Measurements from ENCODE around the gene PCDH15.

The PCDH15 gene

DNA sequence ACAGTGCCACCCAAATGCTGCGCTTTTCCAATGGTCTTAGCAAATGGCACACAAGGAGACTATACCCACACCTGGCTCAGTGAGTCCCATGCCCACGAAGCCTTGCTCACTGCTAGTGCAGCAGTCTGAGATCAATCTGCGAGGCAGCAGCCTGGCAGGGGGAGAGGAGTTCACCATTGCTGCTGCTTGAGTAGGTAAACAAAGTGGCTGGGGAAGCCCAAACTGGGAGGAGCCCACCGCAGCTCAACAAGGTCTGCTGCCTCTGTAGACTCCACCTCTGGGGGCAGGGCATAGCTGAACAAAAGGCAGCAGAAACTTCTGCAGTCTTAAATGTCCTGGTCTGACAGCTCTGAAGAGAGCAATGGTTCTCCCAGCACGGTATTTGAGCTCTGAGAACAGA lies 891.2 kb downstream of the PCDH15 start:
- no peaks in the 10 kb centered on the region for H3K27me3 ChIP-seq (replicated peaks; ENCODE audit: control insufficient read depth, insufficient read depth, low read length)
- no peak overlapping the region for H3K4me3 ChIP-seq (replicated peaks; ENCODE audit: low read depth, low read length)
- no peaks in the 10 kb centered on the region for H3K36me3 ChIP-seq (ENCODE audit: control insufficient read depth, insufficient read depth, low read length)
- no peak for DNase-seq (ENCODE audit: extremely low read depth, insufficient read length)
- TF ChIP-seq, protein P1, sequence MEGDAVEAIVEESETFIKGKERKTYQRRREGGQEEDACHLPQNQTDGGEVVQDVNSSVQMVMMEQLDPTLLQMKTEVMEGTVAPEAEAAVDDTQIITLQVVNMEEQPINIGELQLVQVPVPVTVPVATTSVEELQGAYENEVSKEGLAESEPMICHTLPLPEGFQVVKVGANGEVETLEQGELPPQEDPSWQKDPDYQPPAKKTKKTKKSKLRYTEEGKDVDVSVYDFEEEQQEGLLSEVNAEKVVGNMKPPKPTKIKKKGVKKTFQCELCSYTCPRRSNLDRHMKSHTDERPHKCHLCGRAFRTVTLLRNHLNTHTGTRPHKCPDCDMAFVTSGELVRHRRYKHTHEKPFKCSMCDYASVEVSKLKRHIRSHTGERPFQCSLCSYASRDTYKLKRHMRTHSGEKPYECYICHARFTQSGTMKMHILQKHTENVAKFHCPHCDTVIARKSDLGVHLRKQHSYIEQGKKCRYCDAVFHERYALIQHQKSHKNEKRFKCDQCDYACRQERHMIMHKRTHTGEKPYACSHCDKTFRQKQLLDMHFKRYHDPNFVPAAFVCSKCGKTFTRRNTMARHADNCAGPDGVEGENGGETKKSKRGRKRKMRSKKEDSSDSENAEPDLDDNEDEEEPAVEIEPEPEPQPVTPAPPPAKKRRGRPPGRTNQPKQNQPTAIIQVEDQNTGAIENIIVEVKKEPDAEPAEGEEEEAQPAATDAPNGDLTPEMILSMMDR (IDR thresholded peaks at IDR 0.05; ENCODE audit: insufficient read depth, low read length, poor library complexity, severe bottlenecking), result no peak

DNA sequence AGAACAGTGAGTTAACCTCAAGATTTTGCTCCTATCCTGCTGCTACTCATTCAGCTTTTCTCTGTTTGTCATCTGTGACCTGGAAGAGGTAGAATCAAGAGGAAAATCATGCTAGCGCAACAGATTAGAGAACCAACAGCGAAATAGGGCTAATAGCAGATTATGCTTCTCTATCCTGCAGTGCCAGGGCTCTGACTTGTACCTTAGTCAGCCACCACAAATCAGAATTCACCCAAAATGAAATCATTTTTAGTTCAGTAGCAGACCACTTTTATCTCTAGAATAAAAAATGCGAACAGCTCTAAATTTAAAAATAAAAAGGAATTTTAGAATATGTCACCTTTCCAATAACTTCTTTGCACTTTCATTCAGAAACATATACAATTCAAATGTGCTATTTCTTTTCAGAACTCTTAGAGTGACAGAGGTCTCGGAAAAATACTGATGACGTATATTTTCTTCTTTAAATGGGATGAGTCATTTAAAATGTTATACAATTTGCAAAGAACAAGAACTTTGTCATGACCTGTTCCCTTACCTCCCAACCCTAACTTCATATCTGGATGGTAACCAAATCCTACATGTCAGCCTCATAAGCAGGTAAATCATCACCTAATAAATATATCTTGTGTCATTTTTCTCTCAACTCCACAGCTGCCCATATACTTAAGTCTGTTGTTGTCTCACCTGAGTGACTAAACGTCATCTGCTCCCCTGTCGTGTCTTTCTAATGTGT lies 896.4 kb downstream of the PCDH15 start:
- DNase-seq (ENCODE audit: extremely low read depth, insufficient read length), result no peak
- Histone ChIP-seq H3K27me3 (replicated peaks; ENCODE audit: control insufficient read depth, insufficient read depth, low read length) (no peaks in the 10 kb centered on the region), H3K4me3 (replicated peaks; ENCODE audit: low read depth, low read length) (no peak overlapping the region), H3K36me3 (ENCODE audit: control insufficient read depth, insufficient read depth, low read length) (no peaks in the 10 kb centered on the region)
- TF ChIP-seq, protein P1 (IDR thresholded peaks at IDR 0.05; ENCODE audit: insufficient read depth, low read length, poor library complexity, severe bottlenecking), result no peak

DNA sequence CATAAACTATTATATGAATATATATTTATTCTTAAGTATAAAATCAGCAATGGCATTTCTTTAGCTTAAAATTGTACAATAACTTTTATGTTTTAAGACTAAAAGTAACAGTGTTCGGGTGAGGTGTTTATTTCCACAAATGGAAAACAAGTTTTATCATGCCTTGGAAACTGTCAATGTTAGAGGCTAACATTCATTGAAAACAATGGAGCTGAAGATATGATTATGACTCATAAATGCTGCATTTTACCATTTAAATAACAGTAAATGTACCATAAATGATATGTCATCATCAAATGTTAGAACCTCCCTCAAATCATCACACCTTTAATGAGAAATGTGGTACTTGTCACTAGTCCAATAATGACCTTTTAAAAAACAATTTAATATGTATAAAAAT lies 897.3 kb downstream of the PCDH15 start:
- TF ChIP-seq, protein P1 (IDR thresholded peaks at IDR 0.05; ENCODE audit: insufficient read depth, low read length, poor library complexity, severe bottlenecking), result no peak
- no peaks in the 10 kb centered on the region for H3K27me3 ChIP-seq (replicated peaks; ENCODE audit: control insufficient read depth, insufficient read depth, low read length)
- H3K4me3 ChIP-seq (replicated peaks; ENCODE audit: low read depth, low read length), result no peak overlapping the region

DNA sequence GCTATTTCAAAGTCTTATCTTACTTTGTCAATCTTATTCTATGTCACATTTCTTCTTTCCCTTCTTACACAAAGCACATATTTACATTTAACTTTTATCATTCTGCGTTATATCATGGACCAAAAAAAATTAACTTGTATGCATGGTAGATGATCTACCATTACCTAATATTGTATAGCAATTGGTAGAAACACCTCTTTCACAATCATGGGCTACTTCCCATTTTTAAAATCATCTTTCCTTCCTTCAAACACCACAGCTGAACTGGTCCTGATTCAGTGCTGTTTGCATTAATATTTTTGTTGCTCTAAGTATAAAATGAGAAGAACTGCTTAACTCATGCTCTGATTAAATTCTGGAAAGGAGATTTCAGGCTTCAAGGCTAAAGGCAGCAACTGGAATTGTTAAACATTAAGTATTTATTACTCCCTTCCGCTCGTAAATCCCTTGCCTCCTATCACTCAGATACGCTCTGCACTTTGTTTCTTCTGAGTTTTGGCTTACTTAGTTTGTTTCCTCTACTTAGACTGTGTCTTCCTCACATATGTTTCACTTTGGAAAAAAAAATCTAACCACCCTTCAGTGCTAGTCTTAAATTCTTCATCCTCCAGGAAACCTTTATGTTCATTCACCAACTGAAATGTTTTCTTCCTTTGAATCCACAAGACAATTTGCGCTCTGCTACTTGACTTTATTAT lies 901.4 kb downstream of the PCDH15 start:
- DNase-seq (ENCODE audit: extremely low read depth, insufficient read length), result no peak
- Histone ChIP-seq H3K36me3 (ENCODE audit: control insufficient read depth, insufficient read depth, low read length) (no peaks in the 10 kb centered on the region), H3K4me3 (replicated peaks; ENCODE audit: low read depth, low read length) (no peak overlapping the region), H3K27me3 (replicated peaks; ENCODE audit: control insufficient read depth, insufficient read depth, low read length) (no peaks in the 10 kb centered on the region)
- TF ChIP-seq, protein P1 (IDR thresholded peaks at IDR 0.05; ENCODE audit: insufficient read depth, low read length, poor library complexity, severe bottlenecking), result no peak

More for the DNA sequence above, 897.3 kb downstream of the PCDH15 start:
- no peak for DNase-seq (ENCODE audit: extremely low read depth, insufficient read length)
- no peaks in the 10 kb centered on the region for H3K36me3 ChIP-seq (ENCODE audit: control insufficient read depth, insufficient read depth, low read length)

DNA sequence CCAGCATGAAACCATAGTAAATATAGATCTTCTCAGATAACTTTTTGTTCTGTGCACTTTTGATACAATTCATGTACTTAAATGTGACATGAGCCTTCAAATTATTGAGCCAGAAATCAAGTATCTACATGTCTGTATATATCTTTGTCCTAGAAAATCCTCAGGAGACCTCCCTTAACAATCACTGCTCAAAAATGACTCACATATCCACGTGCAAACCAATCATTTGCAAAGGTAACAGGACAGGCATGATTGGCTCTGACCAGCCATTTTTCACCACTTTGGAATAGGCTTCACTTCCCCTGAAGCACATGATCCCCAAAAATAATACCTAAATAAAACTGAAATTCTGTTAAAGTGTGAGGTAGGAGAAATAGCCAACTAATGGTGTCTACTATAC lies 902.5 kb downstream of the PCDH15 start:
- Histone ChIP-seq H3K4me3 (replicated peaks; ENCODE audit: low read depth, low read length) (no peak overlapping the region), H3K27me3 (replicated peaks; ENCODE audit: control insufficient read depth, insufficient read depth, low read length) (no peaks in the 10 kb centered on the region), H3K36me3 (ENCODE audit: control insufficient read depth, insufficient read depth, low read length) (no peaks in the 10 kb centered on the region)
- no peak for DNase-seq (ENCODE audit: extremely low read depth, insufficient read length)
- TF ChIP-seq, protein P1 (IDR thresholded peaks at IDR 0.05; ENCODE audit: insufficient read depth, low read length, poor library complexity, severe bottlenecking), result no peak

Data from GM06990 (cell line).